ENCODE measurements around the gene TBXA2R. TPM values are rescaled to one million over a fixed set of nuclear protein-coding genes. Genes with fewer than 3 reads are reported as not detected.
"Not testable (repeated sequence)": the region's sequence is repeated elsewhere in the genome, so short reads cannot be mapped to it uniquely, and the experiment has no call there.

Gene TBXA2R
- total RNA-seq, 2 donors from 2014 or later, result 1.3 to 1.8 TPM

- Mint-ChIP-seq H3K36me3 (no peaks in the 10 kb centered on the region), H3K9me3 (no peaks in the 10 kb centered on the region), H3K27ac (no peak overlapping the region)
- ATAC-seq, result no peak
- no peak for DNase-seq (ENCODE audit: low spot score in 2 of 2)
These were observed 3.4 kb downstream of the TBXA2R start for GRCh38 chr19:3603121-3603811.

- no peak for ATAC-seq
- H3K36me3 Mint-ChIP-seq, result no peaks in the 10 kb centered on the region
- H3K27ac Mint-ChIP-seq, result no peak overlapping the region
- no peaks in the 10 kb centered on the region for H3K9me3 Mint-ChIP-seq
- no peak for DNase-seq (ENCODE audit: low spot score in 2 of 2)
These were observed 5.7 kb downstream of the TBXA2R start for GRCh38 chr19:3601021-3601420.

- ATAC-seq (no peak), DNase-seq (ENCODE audit: low spot score in 2 of 2) (no peak)
- no peaks in the 10 kb centered on the region for H3K36me3 Mint-ChIP-seq
- H3K27ac Mint-ChIP-seq, result no peak overlapping the region
- no peaks in the 10 kb centered on the region for H3K9me3 Mint-ChIP-seq
These were observed 6.9 kb downstream of the TBXA2R start for GRCh38 chr19:3599776-3600187.

GRCh38 chr19:3595521-3596061 is 11.1 kb downstream of the TBXA2R start:
- Mint-ChIP-seq H3K27ac (no peak overlapping the region), H3K36me3 (no peaks in the 10 kb centered on the region), H3K9me3 (no peaks in the 10 kb centered on the region)
- ATAC-seq (no peak), DNase-seq (ENCODE audit: low spot score in 2 of 2) (no peak)

GRCh38 chr19:3593156-3593555 is 13.5 kb downstream of the TBXA2R start:
- ATAC-seq (no peak), DNase-seq (ENCODE audit: low spot score in 2 of 2) (no peak)
- Mint-ChIP-seq H3K27ac (peak overlapping the region in 1 of 2 donors; percentile 64), H3K9me3 (no peaks in the 10 kb centered on the region), H3K36me3 (no peaks in the 10 kb centered on the region)

GRCh38 chr19:3591876-3592613 is 14.6 kb downstream of the TBXA2R start:
- no peak for ATAC-seq
- Mint-ChIP-seq H3K27ac (no peak overlapping the region), H3K9me3 (no peaks in the 10 kb centered on the region), H3K36me3 (no peaks in the 10 kb centered on the region)
- no peak for DNase-seq (ENCODE audit: low spot score in 2 of 2)

DNA sequence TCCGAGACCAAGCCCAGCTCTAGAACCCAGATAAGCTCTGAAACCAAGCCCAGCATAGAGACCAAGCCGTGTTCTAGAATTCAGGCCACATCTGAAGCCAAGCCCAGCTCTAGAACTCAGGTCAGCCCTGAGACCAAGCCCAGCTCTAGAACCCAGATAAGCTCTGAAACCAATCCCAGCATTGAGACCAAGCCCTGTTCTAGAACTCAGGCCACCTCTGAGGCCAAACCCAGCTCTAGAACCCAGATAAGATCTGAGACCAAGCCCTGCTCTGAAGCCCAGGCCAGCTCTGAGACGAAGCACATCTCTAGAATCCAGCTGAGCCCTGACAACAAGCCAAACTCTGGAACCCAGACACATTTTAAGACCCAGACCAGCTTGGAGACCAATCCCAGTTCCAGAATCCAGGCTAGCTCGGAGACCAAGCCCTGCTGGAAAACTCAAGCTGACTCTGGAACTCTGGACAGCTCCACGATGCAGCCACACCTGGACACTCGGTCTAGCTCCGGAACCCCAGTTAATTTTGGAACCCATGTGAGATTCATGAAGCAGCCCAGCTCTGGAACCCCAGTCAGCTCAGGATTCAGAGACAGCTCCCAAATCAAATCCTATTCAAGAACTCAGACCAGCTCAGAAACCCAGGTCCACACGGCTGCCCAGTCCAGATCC is 15.6 kb downstream of the TBXA2R start:
- Mint-ChIP-seq H3K36me3 (no peaks in the 10 kb centered on the region), H3K27ac (peak overlapping the region in 1 of 2 donors; percentile 14), H3K9me3 (no peaks in the 10 kb centered on the region)
- DNase-seq (ENCODE audit: low spot score in 2 of 2) (no peak), ATAC-seq (no peak)

DNA sequence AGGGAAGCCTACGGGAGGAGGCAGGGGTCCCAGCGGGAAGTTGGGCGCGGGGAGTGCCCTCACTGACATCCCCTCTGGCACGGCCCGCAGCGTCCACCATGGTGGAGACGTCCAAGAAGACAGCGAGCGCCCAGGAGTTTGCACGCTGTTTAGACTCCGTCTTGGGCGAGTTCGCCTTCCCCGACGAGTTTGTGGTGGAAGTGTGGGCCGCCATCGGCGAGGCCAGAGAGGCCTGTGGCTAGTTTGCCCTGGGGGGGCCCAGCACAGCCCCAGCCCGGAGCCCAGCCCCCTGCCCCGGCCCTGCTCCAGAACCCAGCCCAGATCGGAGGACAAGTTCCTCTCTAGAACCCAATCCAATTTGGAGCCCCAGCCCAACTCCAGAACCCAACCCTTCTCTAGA is 16.7 kb downstream of the TBXA2R start:
- Mint-ChIP-seq H3K9me3 (no peaks in the 10 kb centered on the region), H3K27ac (no peak overlapping the region), H3K36me3 (no peaks in the 10 kb centered on the region)
- DNase-seq (ENCODE audit: low spot score in 2 of 2) (no peak), ATAC-seq (no peak)

DNA sequence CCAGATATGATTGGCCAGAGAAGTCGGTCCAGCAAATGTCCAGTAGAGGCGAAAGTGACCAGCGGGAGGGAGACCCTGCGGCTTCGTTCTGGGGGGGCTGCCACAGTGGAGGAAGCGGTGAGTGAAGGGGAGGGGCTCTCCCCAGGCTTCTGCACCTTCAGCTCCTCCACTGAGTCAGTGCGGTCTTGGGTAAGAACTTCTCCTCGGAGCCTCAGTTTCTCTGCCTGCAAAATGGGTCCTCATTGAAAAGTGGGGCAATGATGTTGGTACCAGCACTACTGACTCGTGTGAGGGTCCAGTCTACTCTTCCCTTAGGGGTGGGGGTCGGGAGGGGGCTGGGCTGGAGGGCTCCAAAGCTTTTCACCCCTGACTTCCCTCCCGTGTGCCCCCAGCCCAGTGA is 17.2 kb downstream of the TBXA2R start:
- DNase-seq (ENCODE audit: low spot score in 2 of 2) (no peak), ATAC-seq (no peak)
- no peaks in the 10 kb centered on the region for H3K9me3 Mint-ChIP-seq
- H3K27ac Mint-ChIP-seq, result no peak overlapping the region
- H3K36me3 Mint-ChIP-seq, result no peaks in the 10 kb centered on the region

GRCh38 chr19:3586707-3587346 is 19.8 kb downstream of the TBXA2R start:
- Mint-ChIP-seq H3K27ac (no peak overlapping the region), H3K9me3 (no peaks in the 10 kb centered on the region), H3K36me3 (no peaks in the 10 kb centered on the region)
- DNase-seq (ENCODE audit: low spot score in 2 of 2), result no peak
- ATAC-seq, result no peak

- peak; percentile 16 to 34 for ATAC-seq
- Mint-ChIP-seq H3K9me3 (no peaks in the 10 kb centered on the region), H3K27ac (no peak overlapping the region), H3K36me3 (no peaks in the 10 kb centered on the region)
- peak in 1 of 2 donors; percentile 61 for DNase-seq (ENCODE audit: low spot score in 2 of 2)
These were observed 20.5 kb downstream of the TBXA2R start for GRCh38 chr19:3586127-3586626.

DNA sequence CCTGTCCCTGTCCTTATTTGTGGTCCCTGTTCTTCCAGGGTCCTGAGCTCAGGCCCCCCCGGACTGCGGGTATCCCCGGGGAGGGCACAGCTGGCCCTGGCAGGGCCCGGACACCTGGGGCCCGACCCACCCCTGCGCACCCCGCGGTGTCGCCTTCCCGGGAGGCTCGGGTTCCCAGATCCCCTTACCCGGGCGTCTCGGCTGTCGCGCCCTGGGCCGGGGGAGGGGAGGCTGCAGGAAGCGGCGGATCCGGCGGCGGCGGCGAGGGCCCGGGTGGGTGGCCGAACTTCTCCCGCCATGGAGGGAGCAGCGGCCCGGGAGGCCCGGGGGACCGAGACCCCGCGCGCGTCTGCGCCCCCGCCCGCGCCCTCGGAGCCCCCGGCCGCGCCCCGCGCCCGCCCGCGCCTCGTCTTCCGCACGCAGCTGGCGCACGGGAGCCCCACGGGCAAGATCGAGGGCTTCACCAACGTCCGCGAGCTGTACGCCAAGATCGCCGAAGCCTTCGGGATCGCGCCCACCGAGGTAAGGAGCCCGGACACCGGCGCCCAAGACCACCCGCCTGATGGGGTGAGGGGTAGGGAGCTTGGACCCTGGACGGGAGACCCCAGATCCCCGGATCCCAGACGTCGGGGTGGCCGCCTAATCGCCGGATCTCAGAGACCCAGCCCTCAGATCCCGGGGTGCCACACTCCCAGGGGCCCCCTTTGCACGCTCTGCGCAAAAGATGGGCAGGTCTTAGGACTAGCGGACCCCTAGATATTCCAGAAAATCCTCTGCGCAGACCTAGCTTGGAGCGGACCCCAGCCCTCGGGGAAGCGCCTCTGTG is 21.2 kb downstream of the TBXA2R start, which contains the start of gene GIPC3:
TSS of gene GIPC3 (plus strand) at position 178 of the 826 bp plus-strand sequence. CDS start at position 298, 120 bp downstream.
- ATAC-seq (peak; percentile 28 to 39), DNase-seq (ENCODE audit: low spot score in 2 of 2) (no peak)
- Mint-ChIP-seq H3K9me3 (no peaks in the 10 kb centered on the region), H3K36me3 (no peaks in the 10 kb centered on the region), H3K27ac (no peak within 1 kb of the TSS)

DNA sequence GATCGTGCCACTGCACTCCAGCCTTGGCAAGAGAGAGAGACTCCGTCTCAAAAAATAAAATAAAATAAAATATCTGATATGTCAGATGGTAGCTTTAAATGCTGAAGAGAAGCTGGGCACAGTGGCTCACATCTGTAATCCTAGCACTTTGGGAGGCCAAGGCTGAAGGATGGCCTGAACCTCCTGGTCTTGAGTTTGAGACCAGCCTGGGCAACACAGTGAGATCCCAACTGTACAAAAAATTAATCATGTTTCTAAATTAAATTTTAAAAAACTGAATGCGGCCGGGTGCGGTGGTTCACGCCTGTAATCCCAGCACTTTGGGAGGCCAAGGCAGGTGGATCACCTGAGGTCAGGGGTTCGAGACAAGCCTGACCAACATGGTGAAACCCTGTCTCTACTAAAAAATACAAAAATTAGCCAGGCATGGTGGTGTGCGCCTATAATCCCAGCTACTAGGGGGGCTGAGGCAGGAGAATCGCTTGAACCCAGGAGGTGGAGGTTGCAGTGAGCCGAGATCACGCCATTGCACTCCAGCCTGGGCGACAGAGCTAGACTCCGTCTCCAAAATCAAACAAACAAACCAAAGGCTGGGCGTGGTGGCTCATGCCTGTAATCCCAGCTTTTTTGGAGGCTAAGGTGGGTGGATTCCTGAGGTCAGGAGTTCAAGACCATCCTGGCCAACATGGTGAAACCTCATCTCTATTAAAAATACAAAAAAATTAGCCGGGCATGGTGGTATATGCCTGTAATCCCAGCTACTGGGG is 22.5 kb downstream of the TBXA2R start:
- H3K27ac Mint-ChIP-seq; DNase-seq (ENCODE audit: low spot score in 2 of 2); H3K36me3 Mint-ChIP-seq; ATAC-seq; H3K9me3 Mint-ChIP-seq: not testable (repeated sequence)

- not testable (repeated sequence) for H3K9me3 Mint-ChIP-seq; ATAC-seq; DNase-seq (ENCODE audit: low spot score in 2 of 2); H3K36me3 Mint-ChIP-seq; H3K27ac Mint-ChIP-seq
These were observed 24.9 kb downstream of the TBXA2R start for GRCh38 chr19:3581792-3582191.
